ENCODE measurements around the gene DALRD3.

DNA sequence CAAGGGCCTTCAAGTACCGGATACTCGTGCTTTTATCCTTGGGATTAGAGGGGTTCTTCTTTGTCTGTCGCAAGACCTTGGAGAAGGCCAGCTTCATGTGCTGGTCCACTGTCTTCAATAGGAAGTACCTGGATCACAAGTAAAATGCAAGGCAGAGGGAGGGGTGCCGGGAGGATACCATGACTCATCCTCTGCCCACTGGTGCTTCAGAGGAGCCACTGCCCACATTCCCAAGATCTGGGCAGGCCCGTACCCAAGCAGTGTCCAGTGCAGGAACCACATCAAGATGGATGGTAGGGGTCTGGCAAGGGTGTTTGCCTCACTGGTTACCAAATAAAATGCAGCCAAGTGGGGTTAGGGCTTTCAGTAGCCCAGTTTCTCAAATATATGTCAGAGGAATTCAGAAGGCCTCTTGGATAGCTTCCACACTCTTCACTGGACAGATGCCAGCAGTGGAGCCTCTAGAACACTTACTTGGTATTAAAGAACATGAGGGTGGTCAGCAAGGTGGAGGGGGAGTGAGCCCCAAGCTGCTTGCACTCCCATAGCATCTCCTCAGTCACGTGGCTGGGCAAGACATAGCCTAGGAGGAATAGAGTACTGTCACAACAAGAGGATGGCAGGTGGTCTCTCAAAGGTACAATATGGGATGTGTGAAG is 14.4 kb upstream of the DALRD3 start:
- TF ChIP-seq CTCF (IDR thresholded peaks at IDR 0.05; ENCODE audit: low read depth, low read length), result no peak
- TF ChIP-seq EZH2phosphoT487 (IDR thresholded peaks at IDR 0.05; ENCODE audit: low read depth), result no peak

Data from OCI-LY3 (cell line).